Spinal cord (tissue), 10 donors: Measurements from ENCODE around the gene CYFIP1. TPM values are rescaled to one million over a fixed set of nuclear protein-coding genes. Genes with fewer than 3 reads are reported as not detected.

ENCODE experiments used
- DNase-seq, 6 donors: peaks; one replicate each; pipeline versions ENCODE4 v3.0.0 to v3.0.0-alpha.2; 2013 to 2015; ENCODE audit warnings: low spot score in 6 of 6, low read depth in 4 of 6
- H3K27ac ChIP-seq: one replicate; pipeline ENCODE4 v1.5.1; 2013; ENCODE audit warnings: low read depth, low read length, control low read depth
- H3K27me3 ChIP-seq: one replicate; pipeline ENCODE4 v1.6.1; 2013; ENCODE audit warnings: low read length; ENCODE audit not compliant: control insufficient read depth, insufficient read depth
- H3K36me3 ChIP-seq: one replicate; pipeline ENCODE4 v1.6.1; 2013; ENCODE audit warnings: low read length; ENCODE audit not compliant: control insufficient read depth, insufficient read depth
- H3K4me1 ChIP-seq: one replicate; pipeline ENCODE4 v1.6.1; 2013; ENCODE audit warnings: low read length; ENCODE audit not compliant: control insufficient read depth, insufficient read depth
- H3K4me3 ChIP-seq: one replicate; pipeline ENCODE4 v1.5.1; 2013; ENCODE audit warnings: low read depth, low read length, control low read depth
- H3K9me3 ChIP-seq: one replicate; pipeline ENCODE4 v1.6.1; 2013; ENCODE audit warnings: low read length; ENCODE audit not compliant: control insufficient read depth, insufficient read depth
- WGBS: methylation state at CpG from one replicate; pipeline ENCODE4 v1.1.5; 2013; ENCODE audit warnings: missing lambda C conversion rate; ENCODE audit not compliant: insufficient coverage; 5-methylcytosine and 5-hydroxymethylcytosine counted together
- polyA plus RNA-seq, 2 donors: library from polyadenylated mRNA; unstranded; fragments of 120-200 nt; gene quantifications; one replicate each; pipeline ENCODE4 v1.2.1, GENCODE V29; 2013; ENCODE audit not compliant: insufficient read length in 2 of 2
- total RNA-seq, 2 donors: library from RNA; depleted of rRNA in 1 of 2; stranded (reverse); fragments of 120-200 nt in 1 of 2; fragments of >200 nt in 1 of 2; gene quantifications; one replicate each; pipeline versions ENCODE4 v1.2.3 to v1.2.4, GENCODE V29; 2013 to 2014
- donor health status: healthy.

The CYFIP1 gene
- total and polyA plus RNA-seq, 4 donors = 81.4 to 98.9 (median 88.7) TPM

GRCh38 chr15:22874966-22875365, 105.2 kb downstream of the CYFIP1 start:
- Histone ChIP-seq H3K27me3 (no peaks in the 10 kb centered on the region), H3K4me1 (peaks cover 15% of the 10 kb centered on the region), H3K27ac (no peak overlapping the region), H3K36me3 (peaks cover 61% of the 10 kb centered on the region), H3K4me3 (no peak overlapping the region), H3K9me3 (no peaks in the 10 kb centered on the region)
- no peak for DNase-seq
- WGBS = 91% methylated on average over 6 of the region's 7 CpGs

GRCh38 chr15:22874256-22874655, 105.9 kb downstream of the CYFIP1 start:
- H3K4me1 ChIP-seq = peaks cover 15% of the 10 kb centered on the region
- H3K36me3 ChIP-seq = peaks cover 60% of the 10 kb centered on the region
- no peak for DNase-seq
- 98% methylated on average over 4 of the region's 8 CpGs for WGBS
- H3K27me3 ChIP-seq = no peaks in the 10 kb centered on the region
- H3K9me3 ChIP-seq = no peaks in the 10 kb centered on the region
- H3K27ac ChIP-seq = no peak overlapping the region
- H3K4me3 ChIP-seq = no peak overlapping the region

- Histone ChIP-seq H3K36me3 (peaks cover 61% of the 10 kb centered on the region), H3K4me1 (peaks cover 15% of the 10 kb centered on the region), H3K4me3 (no peak overlapping the region), H3K9me3 (no peaks in the 10 kb centered on the region), H3K27ac (no peak overlapping the region), H3K27me3 (no peaks in the 10 kb centered on the region)
- 99% methylated on average over 9 of the region's 9 CpGs for WGBS
- DNase-seq = no peak
Observed at GRCh38 chr15:22873841-22874240, 106.3 kb downstream of the CYFIP1 start.

GRCh38 chr15:22872936-22873701, 107.0 kb downstream of the CYFIP1 start:
- H3K4me3 ChIP-seq = no peak overlapping the region
- H3K27ac ChIP-seq = no peak overlapping the region
- peaks cover 64% of the 10 kb centered on the region for H3K36me3 ChIP-seq
- peaks cover 13% of the 10 kb centered on the region for H3K4me1 ChIP-seq
- no peaks in the 10 kb centered on the region for H3K27me3 ChIP-seq
- DNase-seq = no peak
- no peaks in the 10 kb centered on the region for H3K9me3 ChIP-seq
- WGBS = 75% methylated on average over 16 of the region's 17 CpGs

- Histone ChIP-seq H3K27me3 (no peaks in the 10 kb centered on the region), H3K4me3 (no peak overlapping the region), H3K4me1 (peaks cover 7% of the 10 kb centered on the region), H3K27ac (no peak overlapping the region), H3K9me3 (no peaks in the 10 kb centered on the region), H3K36me3 (peaks cover 63% of the 10 kb centered on the region)
- WGBS = 100% methylated on average over 3 of the region's 6 CpGs
- DNase-seq = no peak
Observed at GRCh38 chr15:22871481-22872086, 108.6 kb downstream of the CYFIP1 start.

GRCh38 chr15:22870865-22871264, 109.3 kb downstream of the CYFIP1 start:
- Histone ChIP-seq H3K4me3 (no peak overlapping the region), H3K27me3 (no peaks in the 10 kb centered on the region), H3K4me1 (peaks cover 1% of the 10 kb centered on the region), H3K36me3 (peaks cover 68% of the 10 kb centered on the region), H3K27ac (no peak overlapping the region), H3K9me3 (no peaks in the 10 kb centered on the region)
- DNase-seq = no peak
- WGBS = 89% methylated on average over 11 of the region's 11 CpGs

- DNase-seq = no peak
- peaks cover 69% of the 10 kb centered on the region for H3K36me3 ChIP-seq
- 100% methylated on average over 2 of the region's 12 CpGs for WGBS
Observed at GRCh38 chr15:22869856-22870255, 110.3 kb downstream of the CYFIP1 start.

GRCh38 chr15:22868928-22869327, 111.2 kb downstream of the CYFIP1 start:
- Histone ChIP-seq H3K36me3 (peaks cover 69% of the 10 kb centered on the region), H3K27me3 (no peaks in the 10 kb centered on the region), H3K9me3 (no peaks in the 10 kb centered on the region), H3K4me1 (no peaks in the 10 kb centered on the region), H3K27ac (no peak overlapping the region), H3K4me3 (no peak overlapping the region)
- 91% methylated on average over 5 of the region's 9 CpGs for WGBS
- no peak for DNase-seq

More at GRCh38 chr15:22869856-22870255, 110.3 kb downstream of the CYFIP1 start:
- H3K27ac ChIP-seq = no peak overlapping the region
- H3K27me3 ChIP-seq = no peaks in the 10 kb centered on the region
- no peaks in the 10 kb centered on the region for H3K4me1 ChIP-seq
- no peak overlapping the region for H3K4me3 ChIP-seq
- no peaks in the 10 kb centered on the region for H3K9me3 ChIP-seq

GRCh38 chr15:22868495-22868894, 111.7 kb downstream of the CYFIP1 start:
- no CpG with 5 or more reads among the region's 4 CpGs for WGBS
- no peak for DNase-seq
- peaks cover 64% of the 10 kb centered on the region for H3K36me3 ChIP-seq

GRCh38 chr15:22867886-22868285, 112.3 kb downstream of the CYFIP1 start:
- Histone ChIP-seq H3K4me3 (no peak overlapping the region), H3K4me1 (no peaks in the 10 kb centered on the region), H3K27ac (no peak overlapping the region), H3K27me3 (no peaks in the 10 kb centered on the region), H3K9me3 (no peaks in the 10 kb centered on the region), H3K36me3 (peaks cover 63% of the 10 kb centered on the region)
- WGBS = 100% methylated on average over 3 of the region's 6 CpGs
- DNase-seq = no peak

More at GRCh38 chr15:22868495-22868894, 111.7 kb downstream of the CYFIP1 start:
- H3K4me1 ChIP-seq = no peaks in the 10 kb centered on the region
- H3K27me3 ChIP-seq = no peaks in the 10 kb centered on the region
- no peak overlapping the region for H3K4me3 ChIP-seq
- H3K9me3 ChIP-seq = no peaks in the 10 kb centered on the region
- no peak overlapping the region for H3K27ac ChIP-seq
